Measurements from ENCODE around the gene PALMD. TPM values are rescaled to one million over a fixed set of nuclear protein-coding genes. Genes with fewer than 3 reads are reported as not detected.

PALMD gene
- total and polyA plus RNA-seq, 2 of the 8 experiments (the other 6 are each of a cell fraction or from before 2014, with no cell fraction given): not detected

GRCh38 chr1:99601709-99602403, 44.1 kb upstream of the PALMD start:
- WGBS, 2 experiments (ENCODE audit: extremely low coverage in 1 of 2, insufficient coverage in 1 of 2, insufficient read length in 1 of 2, insufficient replicate concordance in 2 of 2, low coverage in 1 of 2, low lambda C conversion rate in 2 of 2, missing lambda C conversion rate in 1 of 2): 88% methylated on average over 4 of the region's 4 CpGs; no CpG with 5 or more reads in 1 of the 2 experiments
- Histone ChIP-seq H2BK20ac (ENCODE audit: low read length) (no peak overlapping the region), H3K56ac (replicated peaks; ENCODE audit: insufficient read length, low read depth, low read length) (no peak overlapping the region), H4K91ac (replicated peaks; ENCODE audit: insufficient read length, low read length) (no peak overlapping the region), H3K18ac (ENCODE audit: extremely low read depth, low read length) (no peak overlapping the region), H3K14ac (ENCODE audit: insufficient read length) (no peak overlapping the region), H3K27ac (ENCODE audit: low read depth, low read length) (no peak overlapping the region), H3K9ac (replicated peaks in 1 of 4; ENCODE audit: extremely low read depth in 1 of 4, low read depth in 3 of 4, low read length in 3 of 4) (no peak overlapping the region), H3K9me3 (ENCODE audit: insufficient read depth in 2 of 2, low read depth in 1 of 2, low read length in 1 of 2) (no peaks in the 10 kb centered on the region), H2AK5ac (ENCODE audit: low read depth, low read length) (no peak overlapping the region), H3K4me2 (ENCODE audit: insufficient read depth in 1 of 2, low read depth in 2 of 2, low read length in 2 of 2) (no peak overlapping the region), H4K5ac (ENCODE audit: insufficient read length, low read depth, low read length) (no peak overlapping the region), H2BK12ac (ENCODE audit: low read depth, low read length) (no peak overlapping the region), H4K20me1 (replicated peaks in 1 of 2; ENCODE audit: control insufficient read depth in 1 of 2, insufficient read depth in 2 of 2, low read length in 2 of 2) (no peaks in the 10 kb centered on the region), H3K4me3 (ENCODE audit: extremely low read depth in 1 of 4, insufficient read depth in 2 of 4, low read depth in 3 of 4, low read length in 4 of 4) (no peak overlapping the region), H3K4ac (replicated peaks; ENCODE audit: insufficient read length, low read depth, low read length) (no peak overlapping the region), H3K23ac (ENCODE audit: insufficient read length) (no peak overlapping the region), H3K79me2 (ENCODE audit: control insufficient read depth in 1 of 2, insufficient read depth in 2 of 2, low read length in 2 of 2) (no peaks in the 10 kb centered on the region), H3K27me3 (replicated peaks in 1 of 4; ENCODE audit: control insufficient read depth in 3 of 4, extremely low read depth in 1 of 4, insufficient read depth in 3 of 4, low read length in 3 of 4) (peaks cover 0 to 2% (median 0%) of the 10 kb centered on the region in 4 experiments; a peak in 1 of 7 replicates), H3K79me1 (ENCODE audit: low read depth, low read length) (no peaks in the 10 kb centered on the region), H2AFZ (ENCODE audit: low read length) (no peak overlapping the region), H4K8ac (ENCODE audit: extremely low read depth, insufficient read depth, low read length) (no peak overlapping the region), H3K36me3 (ENCODE audit: control insufficient read depth in 2 of 4, insufficient read depth in 4 of 4, low read length in 3 of 4) (no peaks in the 10 kb centered on the region; a peak in 1 of 8 replicates), H3K4me1 (replicated peaks in 1 of 4; ENCODE audit: control insufficient read depth in 3 of 4, insufficient read depth in 4 of 4, low read length in 3 of 4) (no peaks in the 10 kb centered on the region), H2BK15ac (ENCODE audit: low read length) (no peak overlapping the region), H2BK120ac (replicated peaks; ENCODE audit: low read depth, low read length) (no peak overlapping the region), H2BK5ac (ENCODE audit: low read depth, low read length) (no peak overlapping the region), H3K23me2 (ENCODE audit: low read depth, low read length) (no peaks in the 10 kb centered on the region)
- CTCF ChIA-PET (ENCODE audit: partially characterized antibody): no interaction called here
- DNase-seq (ENCODE audit: low read depth in 1 of 2, low spot score in 2 of 2) (no peak), FAIRE-seq (no peak)
- POLR2A ChIA-PET (ENCODE audit: partially characterized antibody): no interaction called here
- no peak for TF ChIP-seq TBP (IDR thresholded peaks at IDR 0.05; ENCODE audit: low read depth, low read length)
- no peak for TF ChIP-seq SP2 (IDR thresholded peaks at IDR 0.05; ENCODE audit: low read length)
- no peak for TF ChIP-seq RXRA (IDR thresholded peaks at IDR 0.05; ENCODE audit: insufficient read depth, low read depth, low read length)
- no peak for TF ChIP-seq ATF2 (IDR thresholded peaks at IDR 0.05; ENCODE audit: low read length)
